GM19463 (cell line): Measurements from ENCODE around the gene ATOH7.
"Not testable (repeated sequence)": the region's sequence is repeated elsewhere in the genome, so short reads cannot be mapped to it uniquely, and the experiment has no call there.

Experiments
- ATAC-seq: cut with Tn5 transposase; IDR thresholded peaks from one replicate; pipeline ENCODE4 v1.9.1; 2021; ENCODE audit warnings: mild to moderate bottlenecking, moderate library complexity; ENCODE audit not compliant: unreplicated experiment

The ATOH7 gene

GRCh38 chr10:68231817-68232251 lies at the start of gene ATOH7:
Gene ATOH7, minus strand, starts transcription at chr10:68232113. Its CDS starts 436 bp downstream, at chr10:68231677.
- no peak for ATAC-seq

GRCh38 chr10:68280758-68281157 lies 48.8 kb upstream of the ATOH7 start:
- no peak for ATAC-seq

- not testable (repeated sequence) for ATAC-seq
These were observed 47.2 kb upstream of the ATOH7 start for GRCh38 chr10:68278906-68279753.

GRCh38 chr10:68277814-68278213 lies 45.9 kb upstream of the ATOH7 start:
- ATAC-seq: not testable (repeated sequence)

DNA sequence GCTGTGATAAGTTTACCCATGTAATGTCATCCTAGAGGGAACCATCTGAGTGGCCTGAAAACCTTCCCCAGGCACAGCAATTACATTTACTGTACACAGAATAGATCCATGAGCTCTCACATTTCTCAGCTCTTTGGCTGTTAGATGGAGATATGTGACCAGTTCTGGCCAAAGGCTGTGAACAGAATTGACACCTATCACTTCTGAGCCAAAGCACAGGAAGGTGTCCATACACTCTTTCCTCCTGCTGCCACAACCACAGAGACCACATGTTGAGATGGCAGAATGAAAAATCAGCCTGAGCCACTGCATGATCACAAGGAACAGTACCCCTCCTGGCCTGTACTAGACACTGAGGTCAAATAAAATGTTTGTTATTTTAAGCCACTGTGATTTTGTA lies 44.3 kb upstream of the ATOH7 start:
- ATAC-seq: no peak

GRCh38 chr10:68275600-68276126 lies 43.8 kb upstream of the ATOH7 start:
- ATAC-seq: no peak

GRCh38 chr10:68272833-68273232 lies 40.9 kb upstream of the ATOH7 start:
- ATAC-seq: no peak

DNA sequence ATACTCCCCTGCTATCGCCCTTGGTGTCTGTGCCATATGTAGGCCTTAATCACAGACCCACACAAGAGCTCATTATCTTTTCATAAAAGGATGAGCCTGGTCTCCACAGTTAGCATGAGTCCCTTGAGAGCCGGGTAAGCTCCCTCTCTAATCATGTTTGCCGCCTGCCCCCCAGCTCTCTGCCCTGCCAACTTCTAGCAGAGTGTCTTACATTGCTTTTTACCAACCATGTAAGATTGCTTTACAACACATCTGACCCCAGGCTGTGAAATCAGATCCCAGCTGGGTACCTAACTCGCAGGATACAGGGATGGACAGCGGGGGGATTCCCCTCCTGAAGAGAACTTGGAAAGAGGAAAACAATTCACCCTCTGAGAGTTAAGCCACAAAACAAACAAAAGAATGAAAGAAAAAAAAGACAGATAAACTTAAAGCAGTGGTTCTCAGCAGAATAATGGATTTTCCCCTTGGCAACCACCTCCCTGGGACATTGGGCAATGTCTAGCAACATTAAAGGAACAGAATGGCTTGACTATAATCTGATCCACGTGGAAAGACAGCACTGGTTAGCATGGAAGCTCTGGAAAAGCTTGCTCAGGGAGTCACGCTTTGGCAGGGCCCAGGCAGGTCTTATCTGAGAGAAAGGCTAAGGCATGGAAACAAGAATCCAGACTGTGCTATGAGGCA lies 39.4 kb upstream of the ATOH7 start:
- no peak for ATAC-seq

DNA sequence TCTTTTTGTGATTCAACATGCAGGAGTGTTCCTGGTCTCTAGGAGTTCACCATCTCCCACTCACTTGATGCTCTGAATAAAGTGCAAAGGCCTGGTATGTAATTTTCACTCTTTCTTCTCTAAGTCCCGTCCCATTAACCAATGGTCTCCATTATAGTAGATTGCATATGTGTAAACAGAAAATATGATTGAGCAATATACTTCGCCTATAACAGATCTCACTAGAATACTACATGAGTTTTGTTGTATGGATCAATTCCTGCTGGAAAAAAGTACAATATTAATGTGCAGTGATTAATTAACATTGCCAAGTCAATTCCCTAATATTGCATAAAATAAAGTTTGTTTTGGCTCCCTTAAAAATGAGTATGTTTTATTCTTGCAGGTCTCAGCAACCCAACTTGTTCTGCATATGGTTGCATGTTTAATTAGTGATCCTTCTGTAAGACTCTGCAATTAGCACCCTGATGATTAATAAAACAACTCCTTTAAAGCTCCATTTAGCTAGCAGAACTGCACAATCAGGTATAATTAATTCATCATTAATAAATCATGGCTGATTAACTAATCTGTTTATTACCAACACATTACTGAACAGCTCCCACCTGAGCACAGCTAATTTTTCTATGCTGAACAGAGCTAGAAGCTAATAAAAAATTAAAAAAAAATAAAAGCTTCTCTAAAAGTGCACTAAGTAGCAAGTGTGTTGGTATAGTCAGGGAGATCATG lies 37.8 kb upstream of the ATOH7 start:
- ATAC-seq: no peak

DNA sequence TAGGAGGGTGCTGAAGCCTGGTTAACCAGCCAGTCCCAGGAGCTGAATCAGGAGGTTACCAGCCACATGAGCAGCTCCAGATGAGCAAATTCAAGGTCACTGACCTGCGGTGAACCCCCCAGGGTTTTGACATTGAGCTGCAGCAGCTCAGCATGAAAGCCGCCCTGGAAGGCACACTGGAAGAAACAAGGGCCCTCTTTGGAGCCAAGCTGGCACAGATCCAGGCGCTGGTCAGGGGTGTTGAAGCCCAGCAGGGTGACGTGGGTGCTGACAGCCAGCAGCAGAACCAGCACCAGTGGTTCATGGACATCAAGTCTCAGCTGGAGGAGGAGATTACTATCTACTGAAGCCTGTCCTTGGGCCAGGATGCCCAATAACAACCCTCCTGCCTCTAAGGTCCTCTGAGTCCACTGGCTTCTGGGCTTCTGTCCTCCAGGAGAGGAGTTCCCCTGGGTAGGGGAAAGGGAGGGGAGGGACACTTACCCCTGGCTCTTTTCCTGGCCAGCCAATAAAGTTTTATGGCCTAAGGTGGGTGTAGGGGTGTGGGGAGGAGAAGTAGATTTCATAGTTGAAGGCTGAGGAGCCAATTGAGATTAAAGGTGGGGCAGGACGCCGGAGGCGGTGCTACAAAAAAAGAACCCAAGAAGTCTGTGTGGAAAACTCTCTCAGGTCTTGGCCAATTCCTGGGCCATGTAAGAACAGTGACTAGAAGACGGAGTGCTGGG lies 29.4 kb upstream of the ATOH7 start:
- ATAC-seq: no peak

GRCh38 chr10:68253346-68253745 lies 21.4 kb upstream of the ATOH7 start:
- no peak for ATAC-seq

DNA sequence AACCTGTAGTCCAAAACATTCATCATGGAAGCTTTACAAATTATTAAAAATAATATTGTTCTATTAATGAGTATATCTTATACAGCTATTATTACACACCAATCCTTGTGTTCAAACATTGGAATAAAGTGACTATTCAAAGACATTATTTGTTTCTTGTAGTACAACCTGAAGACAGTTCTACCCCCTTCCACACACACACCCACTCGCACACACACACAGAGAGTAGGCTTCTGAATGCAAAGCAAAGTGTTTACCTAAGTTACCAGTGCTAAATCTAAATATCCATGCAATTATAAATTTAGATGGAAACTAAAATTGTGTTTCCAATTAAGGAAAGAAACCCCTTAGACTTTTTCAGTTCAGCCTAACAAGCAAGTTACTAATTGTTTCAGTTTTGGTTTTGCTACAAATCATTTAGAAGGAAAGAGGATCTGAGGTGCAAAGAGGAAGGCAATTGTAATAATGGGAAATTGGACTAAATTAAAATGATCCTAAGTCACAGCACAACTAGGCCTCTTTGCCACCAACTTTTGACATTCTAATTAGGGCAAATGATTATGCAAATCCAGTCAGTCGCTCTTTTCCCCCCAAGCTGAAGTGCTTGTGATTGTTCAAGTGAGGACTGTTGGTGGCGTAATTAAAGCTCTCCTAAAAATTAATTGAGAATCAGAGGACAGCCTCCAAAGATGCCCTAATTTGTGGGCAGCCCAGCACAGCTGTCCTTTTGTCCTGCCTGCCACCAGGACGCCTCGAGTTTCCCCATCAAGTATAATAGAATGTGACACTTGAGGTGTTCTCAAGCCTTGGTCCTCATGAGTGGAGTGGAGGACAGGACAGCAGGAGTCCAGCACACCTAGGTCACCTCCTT lies 19.9 kb upstream of the ATOH7 start:
- ATAC-seq: peak; percentile 48

DNA sequence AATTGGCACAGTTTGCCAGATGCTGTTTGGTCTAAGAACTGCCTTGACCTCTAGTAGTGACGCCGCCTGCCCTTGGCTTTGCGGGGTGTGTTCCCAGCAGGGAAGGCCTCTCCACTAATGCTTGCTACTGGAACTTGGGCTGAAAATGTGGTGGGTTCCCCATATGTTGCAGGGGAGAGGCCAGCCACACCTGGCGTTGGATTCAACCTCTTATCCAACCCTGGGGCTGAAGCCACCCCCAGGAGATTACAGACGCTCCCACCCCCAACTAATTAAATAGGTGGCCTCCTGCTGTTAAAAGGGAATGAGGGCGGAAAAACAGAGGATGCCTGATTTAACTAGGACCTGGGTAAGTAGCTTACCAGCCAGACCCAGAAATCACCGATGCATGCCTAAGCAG lies 19.2 kb upstream of the ATOH7 start:
- ATAC-seq: no peak

DNA sequence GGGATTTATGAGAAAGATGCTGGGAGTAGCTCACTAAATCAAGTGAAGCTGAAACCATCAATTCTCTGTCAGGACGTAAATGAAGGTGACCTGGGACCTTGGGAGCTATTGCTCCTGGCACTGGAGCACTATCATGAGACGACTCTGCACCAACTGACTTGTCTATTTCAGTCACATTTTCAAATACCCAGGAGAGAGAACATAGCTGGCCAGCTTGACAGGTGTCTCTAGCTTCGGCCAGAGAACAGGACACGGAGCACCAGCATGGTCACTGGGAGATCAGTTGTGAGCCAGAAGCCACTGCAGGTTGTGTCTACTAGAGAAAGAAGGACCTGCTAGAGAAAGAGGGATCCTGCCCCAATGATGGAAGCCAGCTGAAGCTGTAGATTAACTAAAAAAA lies 17.4 kb upstream of the ATOH7 start:
- ATAC-seq: no peak

GRCh38 chr10:68247931-68248330 lies 16.0 kb upstream of the ATOH7 start:
- no peak for ATAC-seq

- not testable (repeated sequence) for ATAC-seq
These were observed 14.5 kb upstream of the ATOH7 start for GRCh38 chr10:68246397-68246796.

GRCh38 chr10:68242051-68242450 lies 10.1 kb upstream of the ATOH7 start:
- no peak for ATAC-seq

GRCh38 chr10:68239596-68240150 lies 7.8 kb upstream of the ATOH7 start:
- ATAC-seq: no peak

- ATAC-seq: no peak
These were observed 7.2 kb upstream of the ATOH7 start for GRCh38 chr10:68239069-68239468.
